A549 (cell line): ENCODE results near the gene MERTK.

Experiments
- BHLHE40 ChIP-seq: IDR thresholded peaks from 2 replicates; pipeline ENCODE4 v1.6.1; 2012; ENCODE audit warnings: low read depth, low read length, inconsistent platforms
- CBX8 ChIP-seq: fragments of 200-600 bp; sonication (generic); IDR thresholded peaks from 2 replicates; pipeline ENCODE4 v1.6.1; 2016
- CHD2 ChIP-seq: fragments of 150-350 bp; IDR thresholded peaks from 2 replicates; pipeline ENCODE4 v1.6.1; 2014; ENCODE audit warnings: low read length; ENCODE audit not compliant: partially characterized antibody
- CTCF ChIP-seq: fragments of >200 bp; sonication (Bioruptor Twin); formaldehyde crosslinking; IDR thresholded peaks from 3 replicates; pipeline ENCODE4 v1.5.1; 2016
- EP300 ChIP-seq, 2 experiments: fragments of >200 bp; sonication (Bioruptor Twin); formaldehyde crosslinking; IDR thresholded peaks; 2 replicates in 1 of 2; 3 replicates in 1 of 2; pipeline ENCODE4 v1.6.1; 2016 to 2017
- FOSB ChIP-seq: fragments of 250-450 bp; sonication (Bioruptor Pico); IDR thresholded peaks from 2 replicates; pipeline ENCODE4 v1.5.0; 2020; ENCODE audit warnings: mild to moderate bottlenecking, moderate library complexity
- MAFK ChIP-seq: fragments of 450-650 bp; IDR thresholded peaks from 2 replicates; pipeline ENCODE4 v1.6.1; 2014; ENCODE audit not compliant: partially characterized antibody
- MAX ChIP-seq: IDR thresholded peaks from 2 replicates; pipeline ENCODE4 v1.6.1; 2012
- MAZ ChIP-seq: fragments of 150-350 bp; IDR thresholded peaks from 2 replicates; pipeline ENCODE4 v1.6.1; 2014; ENCODE audit warnings: antibody characterized with exemption, low read depth, low read length, borderline replicate concordance
- POLR2A ChIP-seq: IDR thresholded peaks from 2 replicates; pipeline ENCODE4 v1.6.1; 2012; ENCODE audit warnings: mild to moderate bottlenecking, low read length
- RNF2 ChIP-seq: fragments of 200-600 bp; sonication (generic); IDR thresholded peaks from 2 replicates; pipeline ENCODE4 v1.6.1; 2016; ENCODE audit warnings: low read depth, mild to moderate bottlenecking, antibody characterized with exemption, moderate library complexity, borderline replicate concordance
- SMC3 ChIP-seq: fragments of >200 bp; sonication (Bioruptor Twin); formaldehyde crosslinking; IDR thresholded peaks from 3 replicates; pipeline ENCODE4 v1.6.1; 2018; ENCODE audit warnings: inconsistent platforms
- TP53 ChIP-seq: fragments of 250-450 bp; sonication (Bioruptor Pico); IDR thresholded peaks from 2 replicates; pipeline ENCODE4 v1.5.0; 2021; ENCODE audit warnings: mild to moderate bottlenecking, moderate library complexity
- USF2 ChIP-seq: fragments of 450-650 bp; IDR thresholded peaks from 2 replicates; pipeline ENCODE4 v1.6.1; 2014; ENCODE audit warnings: antibody characterized with exemption

- TF ChIP-seq POLR2A = no peak
- no peak for TF ChIP-seq CTCF
- TF ChIP-seq BHLHE40 = no peak
- no peak for TF ChIP-seq EP300 (IDR thresholded peaks at IDR 0.05)
- no peak for TF ChIP-seq MAFK
- TF ChIP-seq TP53 (CRISPR knock-in tag) = no peak
- no peak for TF ChIP-seq SMC3
- TF ChIP-seq MAX = no peak
- TF ChIP-seq CBX8 = no peak
- TF ChIP-seq CHD2 = no peak
- TF ChIP-seq MAZ = no peak
- TF ChIP-seq USF2 = no peak
- TF ChIP-seq RNF2 = no peak
- TF ChIP-seq FOSB = no peak
Observed at GRCh38 chr2:112006076-112006410, 107.6 kb downstream of the MERTK start.
